IMR-90 (cell line): ENCODE data around the gene GOLGA6L1. TPM values are rescaled to one million over a fixed set of nuclear protein-coding genes. Genes with fewer than 3 reads are reported as not detected.

ENCODE experiments used
- ATAC-seq: fragments of 200-7000 bp; cut with Tn5 transposase; 2 replicates; pipeline ENCODE4 v1.9.1; 2020; ENCODE audit warnings: low read depth, mild to moderate bottlenecking, moderate library complexity
- BruUV-seq: library from RNA; stranded (reverse); fragments of 400-500 nt; replicated peaks from 2 replicates; lab custom pipeline; 2021; lab: Mats Ljungman, UMichigan
- CTCF ChIA-PET: fragments of 300-600 bp; formaldehyde crosslinking; extraction: SDS; loops from one replicate; lab custom pipeline; 2021; ENCODE audit warnings: antibody characterized with exemption; lab: Yijun Ruan, JAX
- POLR2A ChIA-PET: fragments of 300-600 bp; sonication (Branson Sonifier 250); formaldehyde crosslinking; loops from one replicate; lab custom pipeline; 2022; ENCODE audit warnings: antibody characterized with exemption; ENCODE audit not compliant: unreplicated experiment; lab: Charles Lee
- DNase-seq: peaks from one replicate; pipeline ENCODE4 v3.0.0; 2013
- H2AFZ ChIP-seq: replicated peaks from 2 replicates; pipeline ENCODE3; 2013; ENCODE audit warnings: low read length, mild to moderate bottlenecking; ENCODE audit not compliant: poor library complexity
- H2AK5ac ChIP-seq: 2 replicates; pipeline ENCODE4 v1.6.1; 2013; ENCODE audit warnings: low read depth, low read length, inconsistent platforms
- H2AK9ac ChIP-seq: replicated peaks from 2 replicates; pipeline ENCODE3; 2013; ENCODE audit warnings: mild to moderate bottlenecking, low read depth, low read length, moderate library complexity; ENCODE audit not compliant: poor library complexity
- H2BK120ac ChIP-seq: 2 replicates; pipeline ENCODE4 v1.6.1; 2013; ENCODE audit warnings: low read depth, low read length, inconsistent platforms
- H2BK15ac ChIP-seq: 3 replicates; pipeline ENCODE4 v1.6.1; 2013; ENCODE audit warnings: low read depth, low read length, inconsistent platforms
- H2BK20ac ChIP-seq: 2 replicates; pipeline ENCODE4 v1.6.1; 2013; ENCODE audit warnings: low read depth, mild to moderate bottlenecking, inconsistent platforms, low read length, moderate library complexity
- H2BK5ac ChIP-seq: 2 replicates; pipeline ENCODE4 v1.6.1; 2013; ENCODE audit warnings: mild to moderate bottlenecking, low read depth, low read length, inconsistent platforms; ENCODE audit not compliant: poor library complexity, severe bottlenecking
- H3K14ac ChIP-seq: replicated peaks from 2 replicates; pipeline ENCODE4 v1.6.1; 2013; ENCODE audit warnings: low read depth, low read length, inconsistent platforms
- H3K18ac ChIP-seq: 2 replicates; pipeline ENCODE4 v1.6.1; 2013; ENCODE audit warnings: low read depth, low read length, control low read depth
- H3K23ac ChIP-seq: 2 replicates; pipeline ENCODE4 v1.6.1; 2013; ENCODE audit warnings: low read depth, low read length, inconsistent platforms
- H3K27ac ChIP-seq: 2 replicates; pipeline ENCODE4 v1.5.1; 2013; ENCODE audit warnings: mild to moderate bottlenecking, control low read depth, low read length; ENCODE audit not compliant: insufficient read depth
- H3K27me3 ChIP-seq: 2 replicates; pipeline ENCODE4 v1.6.1; 2013; ENCODE audit warnings: low read length; ENCODE audit not compliant: control insufficient read depth, insufficient read depth
- H3K36me3 ChIP-seq: 2 replicates; pipeline ENCODE4 v1.6.1; 2013; ENCODE audit warnings: low read length, mixed read lengths; ENCODE audit not compliant: control insufficient read depth, insufficient read depth
- H3K4ac ChIP-seq: 2 replicates; pipeline ENCODE4 v1.6.1; 2013; ENCODE audit warnings: low read depth, low read length, inconsistent platforms
- H3K4me1 ChIP-seq: 2 replicates; pipeline ENCODE4 v1.6.1; 2013; ENCODE audit warnings: low read length, mixed read lengths; ENCODE audit not compliant: control insufficient read depth, insufficient read depth
- H3K4me2 ChIP-seq: 2 replicates; pipeline ENCODE4 v1.6.1; 2013; ENCODE audit warnings: low read depth, mild to moderate bottlenecking, control low read depth, low read length, moderate library complexity
- H3K4me3 ChIP-seq: 2 replicates; pipeline ENCODE4 v1.5.1; 2013; ENCODE audit warnings: low read depth, mild to moderate bottlenecking, control low read depth, low read length, moderate library complexity; ENCODE audit not compliant: insufficient read depth
- H3K56ac ChIP-seq: 2 replicates; pipeline ENCODE4 v1.6.1; 2013; ENCODE audit warnings: low read length, inconsistent platforms; ENCODE audit not compliant: insufficient read depth; ENCODE audit errors: extremely low read depth
- H3K79me1 ChIP-seq, 2 experiments: 2 replicates each; pipeline ENCODE4 v1.6.1; 2013; ENCODE audit warnings: low read length in 2 of 2, inconsistent platforms in 1 of 2, low read depth in 1 of 2
- H3K9ac ChIP-seq: 2 replicates; pipeline ENCODE4 v1.6.1; 2013; ENCODE audit warnings: low read depth, low read length, control low read depth
- H3K9me1 ChIP-seq: 2 replicates; pipeline ENCODE4 v1.6.1; 2013; ENCODE audit warnings: low read length, inconsistent platforms; ENCODE audit not compliant: insufficient read depth
- H3K9me3 ChIP-seq: 2 replicates; pipeline ENCODE4 v1.6.1; 2013; ENCODE audit warnings: low read length; ENCODE audit not compliant: control insufficient read depth, insufficient read depth
- H4K20me1 ChIP-seq: 2 replicates; pipeline ENCODE4 v1.6.1; 2013; ENCODE audit warnings: low read length, inconsistent platforms; ENCODE audit not compliant: insufficient read depth
- H4K5ac ChIP-seq: 2 replicates; pipeline ENCODE4 v1.6.1; 2013; ENCODE audit warnings: mild to moderate bottlenecking, low read depth, low read length, control low read depth
- H4K8ac ChIP-seq, 2 experiments: 2 replicates each; pipeline ENCODE4 v1.6.1; 2013; ENCODE audit warnings: low read depth in 2 of 2, low read length in 2 of 2, control low read depth in 1 of 2, inconsistent platforms in 1 of 2
- H4K91ac ChIP-seq: 2 replicates; pipeline ENCODE4 v1.6.1; 2013; ENCODE audit warnings: low read depth, low read length, inconsistent platforms; ENCODE audit not compliant: insufficient read depth
- CEBPB ChIP-seq: IDR thresholded peaks from 2 replicates; pipeline ENCODE4 v1.6.1; 2012; ENCODE audit warnings: low read depth, low read length, improper control_type of control experiment
- RFX5 ChIP-seq: IDR thresholded peaks from 2 replicates; pipeline ENCODE4 v1.8.0; 2012; ENCODE audit warnings: low read depth, mild to moderate bottlenecking, low read length, moderate library complexity
- WGBS, 2 experiments: methylation state at CpG; one replicate each; pipeline versions ENCODE4 v1.1.5 to v1.1.7; 2013; ENCODE audit warnings: missing lambda C conversion rate in 2 of 2; ENCODE audit not compliant: insufficient read length in 1 of 2; ENCODE audit errors: extremely low coverage in 2 of 2; 5-methylcytosine and 5-hydroxymethylcytosine counted together
- dilution Hi-C: fragments of 300-500 bp; cut with HindIII; formaldehyde crosslinking; loops from one replicate; pipeline ENCODE4 v1.14.3; 2018; ENCODE audit warnings: low sequenced_read_pairs; ENCODE audit not compliant: unreplicated experiment
- in situ Hi-C: fragments of 300-500 bp; cut with MboI; formaldehyde crosslinking; loops from 3 replicates; pipeline ENCODE4 v1.14.3; 2019; ENCODE audit warnings: low sequenced_read_pairs, inconsistent platforms, mixed read lengths
- intact Hi-C: fragments of 100-400 bp; cut with micrococcal nuclease; formaldehyde crosslinking; loops from 2 replicates; pipeline ENCODE4 v1.10.0; 2022
- polyA plus RNA-seq, 3 experiments: library from polyadenylated mRNA; depleted of rRNA; stranded (reverse); fragments of >200 nt; gene quantifications; 2 replicates each; pipeline ENCODE4 v1.2.3, GENCODE V29; 2012; ENCODE audit warnings: low replicate concordance in 1 of 3
- total RNA-seq: library from RNA; depleted of rRNA; stranded (reverse); fragments of >200 nt; gene quantifications from 2 replicates; pipeline ENCODE4 v1.2.3, GENCODE V29; 2012

Gene GOLGA6L1
- total and polyA plus RNA-seq, 2 of the 4 experiments (the other 2 are of a cell fraction), result not detected

DNA sequence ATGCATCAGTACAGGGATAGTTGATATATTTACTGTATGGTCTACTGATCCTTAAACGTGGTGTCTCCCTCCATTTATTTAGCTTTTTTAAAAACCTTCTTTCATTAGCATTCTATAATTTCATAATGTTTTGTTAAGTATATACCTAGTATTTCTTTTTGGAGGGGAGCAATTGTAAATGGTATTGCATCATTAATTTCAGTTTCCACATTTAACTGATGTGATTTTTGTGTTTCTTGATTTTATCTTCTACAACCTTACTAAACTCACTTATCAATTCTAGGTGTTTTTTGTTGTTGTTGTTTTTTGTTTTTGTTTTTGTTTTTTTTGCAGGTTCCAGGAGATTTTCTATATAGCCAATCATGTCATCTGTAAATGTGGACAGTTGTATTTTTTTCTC is 18.4 kb downstream of the GOLGA6L1 start:
- intact Hi-C loops, result no loop called here
- H4K91ac ChIP-seq, result no peak overlapping the region
- H2AK5ac ChIP-seq, result no peak overlapping the region
- no peaks in the 10 kb centered on the region for H3K4me1 ChIP-seq
- H3K36me3 ChIP-seq, result no peaks in the 10 kb centered on the region
- H3K9ac ChIP-seq, result no peak overlapping the region
- DNase-seq, result no peak
- no peaks in the 10 kb centered on the region for H3K79me1 ChIP-seq
- H2AK9ac ChIP-seq, result no peak overlapping the region
- TF ChIP-seq CEBPB, result peak; percentile 52; the same call in 1 of the 2 replicates
- TF ChIP-seq RFX5, result no peak
- no TSS peak for BruUV-seq
- no peaks in the 10 kb centered on the region for H3K9me1 ChIP-seq
- no peak overlapping the region for H2AFZ ChIP-seq
- no peaks in the 10 kb centered on the region for H3K9me3 ChIP-seq
- ChIA-PET CTCF (no interaction called here), POLR2A (interaction anchor here (0.6 kb wide), 1 partner anchor 34 kb away, joined by 3 read pairs; no protein-coding TSS in a partner anchor)
- no peak overlapping the region for H2BK20ac ChIP-seq
- no peak overlapping the region for H2BK120ac ChIP-seq
- no peak overlapping the region for H3K27ac ChIP-seq
- dilution Hi-C loops, result no loop called here
- H3K4ac ChIP-seq, result no peak overlapping the region
- H3K14ac ChIP-seq, result no peak overlapping the region
- H3K4me2 ChIP-seq, result no peak overlapping the region
- in situ Hi-C loops, result no loop called here
- H3K23ac ChIP-seq, result no peak overlapping the region
- no peak overlapping the region for H2BK5ac ChIP-seq
- no peak overlapping the region for H3K4me3 ChIP-seq
- no peak overlapping the region for H3K56ac ChIP-seq
- no CpG with 5 or more reads among the region's 1 CpG for WGBS, 2 experiments
- H4K8ac ChIP-seq, result no peak overlapping the region
- no peak overlapping the region for H4K5ac ChIP-seq
- H4K20me1 ChIP-seq, result no peaks in the 10 kb centered on the region
- no peak for ATAC-seq
- no peak overlapping the region for H3K18ac ChIP-seq
- H2BK15ac ChIP-seq, result no peak overlapping the region
- H3K27me3 ChIP-seq, result no peaks in the 10 kb centered on the region
